CD14-positive monocyte (primary cell): ENCODE measurements around the gene GTF2F2. TPM values are rescaled to one million over a fixed set of nuclear protein-coding genes. Genes with fewer than 3 reads are reported as not detected.

Experiments used
- DNase-seq, 3 donors: peaks; one replicate each; pipeline ENCODE4 v3.0.0-alpha.2; 2011 to 2022
- H2AFZ ChIP-seq: 2 replicates; pipeline ENCODE4 v1.6.0; 2012; ENCODE audit warnings: mild to moderate bottlenecking, low read depth, low read length, inconsistent platforms; ENCODE audit not compliant: insufficient read depth, poor library complexity, severe bottlenecking
- H3K27ac ChIP-seq, 2 donors: 1 replicate in 1 of 2; 2 replicates in 1 of 2; pipeline ENCODE4 v1.5.1; 2012 to 2013; ENCODE audit warnings: low read length in 2 of 2, control low read depth in 1 of 2, inconsistent platforms in 1 of 2, low read depth in 1 of 2, mild to moderate bottlenecking in 1 of 2
- H3K27me3 ChIP-seq, 2 donors: one replicate each; pipeline versions ENCODE4 v1.6.0 to v1.6.1; 2011 to 2013; ENCODE audit warnings: low read length in 2 of 2; ENCODE audit not compliant: control insufficient read depth in 2 of 2, insufficient read depth in 2 of 2
- H3K36me3 ChIP-seq, 2 donors: replicated peaks in 1 of 2; 1 replicate in 1 of 2; 2 replicates in 1 of 2; pipeline versions ENCODE4 v1.5.1 to v1.6.1; 2012 to 2013; ENCODE audit warnings: low read length in 2 of 2, control low read depth in 1 of 2, inconsistent platforms in 1 of 2, mild to moderate bottlenecking in 1 of 2; ENCODE audit not compliant: insufficient read depth in 2 of 2, control insufficient read depth in 1 of 2
- H3K4me1 ChIP-seq, 2 donors: 1 replicate in 1 of 2; 2 replicates in 1 of 2; pipeline versions ENCODE4 v1.5.1 to v1.6.1; 2012 to 2013; ENCODE audit warnings: low read length in 2 of 2, control low read depth in 1 of 2, inconsistent platforms in 1 of 2, mild to moderate bottlenecking in 1 of 2, moderate library complexity in 1 of 2; ENCODE audit not compliant: insufficient read depth in 2 of 2, control insufficient read depth in 1 of 2
- H3K4me2 ChIP-seq: replicated peaks from 2 replicates; pipeline ENCODE3; 2012; ENCODE audit warnings: low read length, moderate library complexity, mild to moderate bottlenecking; ENCODE audit not compliant: poor library complexity, severe bottlenecking; ENCODE audit errors: extremely low read depth
- H3K4me3 ChIP-seq, 3 experiments: fragments of 200-600 bp in 1 of 3; sonication (generic) in 1 of 3; replicated peaks in 1 of 3; 1 replicate in 2 of 3; 2 replicates in 1 of 3; pipeline ENCODE4 v1.5.1; 2011 to 2013; ENCODE audit warnings: low read length in 3 of 3, mild to moderate bottlenecking in 3 of 3, control low read depth in 2 of 3, low read depth in 2 of 3, inconsistent platforms in 1 of 3, moderate library complexity in 1 of 3
- H3K79me2 ChIP-seq: 2 replicates; pipeline ENCODE4 v1.6.0; 2012; ENCODE audit warnings: mild to moderate bottlenecking, control low read depth, inconsistent platforms, low read length, moderate library complexity; ENCODE audit not compliant: insufficient read depth
- H3K9ac ChIP-seq: 2 replicates; pipeline ENCODE4 v1.6.0; 2017; ENCODE audit warnings: low read length, mild to moderate bottlenecking; ENCODE audit not compliant: insufficient read depth, poor library complexity, severe bottlenecking
- H3K9me3 ChIP-seq, 2 donors: replicated peaks in 1 of 2; 1 replicate in 1 of 2; 2 replicates in 1 of 2; pipeline versions ENCODE4 v1.5.1 to v1.6.1; 2012 to 2013; ENCODE audit warnings: low read length in 2 of 2, control low read depth in 1 of 2; ENCODE audit not compliant: control insufficient read depth in 1 of 2, insufficient read depth in 1 of 2
- H4K20me1 ChIP-seq: 2 replicates; pipeline ENCODE4 v1.6.0; 2012; ENCODE audit warnings: mild to moderate bottlenecking, low read length, control low read depth, moderate library complexity; ENCODE audit not compliant: insufficient read depth
- H3K27ac Mint-ChIP-seq, 7 donors: one replicate each; pipeline ENCODE4 v1.8.0; 2020; ENCODE audit warnings: mild to moderate bottlenecking in 7 of 7, mixed read lengths in 7 of 7, moderate library complexity in 6 of 7, inconsistent platforms in 2 of 7
- H3K27me3 Mint-ChIP-seq, 3 donors: one replicate each; pipeline ENCODE4 v1.8.0; 2021 to 2022; ENCODE audit warnings: low read depth in 3 of 3, mild to moderate bottlenecking in 3 of 3, mixed read lengths in 3 of 3, moderate library complexity in 3 of 3, inconsistent platforms in 1 of 3
- H3K36me3 Mint-ChIP-seq, 2 donors: one replicate each; pipeline ENCODE4 v1.8.0; 2020; ENCODE audit warnings: mixed read lengths in 2 of 2, inconsistent platforms in 1 of 2, mild to moderate bottlenecking in 1 of 2
- H3K4me1 Mint-ChIP-seq: one replicate; pipeline ENCODE4 v1.8.0; 2020; ENCODE audit warnings: mild to moderate bottlenecking, mixed read lengths
- H3K4me3 Mint-ChIP-seq, 2 donors: one replicate each; pipeline ENCODE4 v1.8.0; 2020; ENCODE audit warnings: mild to moderate bottlenecking in 2 of 2, mixed read lengths in 2 of 2, moderate library complexity in 1 of 2
- H3K9me3 Mint-ChIP-seq, 7 donors: one replicate each; pipeline ENCODE4 v1.8.0; 2020 to 2022; ENCODE audit warnings: mixed read lengths in 7 of 7, mild to moderate bottlenecking in 6 of 7, moderate library complexity in 6 of 7, inconsistent platforms in 2 of 7
- WGBS: methylation state at CpG from one replicate; pipeline ENCODE4 v1.1.5; 2013; ENCODE audit warnings: missing lambda C conversion rate; ENCODE audit not compliant: insufficient coverage; 5-methylcytosine and 5-hydroxymethylcytosine counted together
- intact Hi-C, 2 donors: fragments of 100-400 bp; cut with micrococcal nuclease; formaldehyde crosslinking; loops; one replicate each; pipeline versions ENCODE4 v1.15.0 to v1.15.1; 2023
- polyA plus RNA-seq, 3 donors: library from polyadenylated mRNA; depleted of rRNA in 1 of 3; unstranded in 2 of 3; stranded (reverse) in 1 of 3; fragments of 300-500 nt in 2 of 3; fragments of >200 nt in 1 of 3; fragmentation: Illumina TruSeq in 2 of 3; gene quantifications; 1 replicate in 2 of 3; 2 replicates in 1 of 3; pipeline ENCODE4 v1.2.3, GENCODE V29; 2012 to 2021
- TF ChIP-seq, protein P1 (sequence below): fragments of 200-600 bp; IDR thresholded peaks from one replicate; pipeline ENCODE4 v1.8.0; 2022; ENCODE audit warnings: antibody characterized with exemption, mild to moderate bottlenecking

GTF2F2 gene
- polyA plus RNA-seq, 3 donors: 8.1 to 10.4 (median 8.5) TPM

GRCh38 chr13:45296259-45296658 lies 175.9 kb downstream of the GTF2F2 start:
- Mint-ChIP-seq H3K27ac (peak overlapping the region in 1 of 7 donors; percentile 24), H3K9me3 (no peaks in the 10 kb centered on the region), H3K4me3 (no peak overlapping the region), H3K27me3 (peaks cover 2 to 10% (median 9%) of the 10 kb centered on the region in 3 donors), H3K36me3 (peaks cover 0 to 2% of the 10 kb centered on the region in 2 donors), H3K4me1 (peaks cover 6% of the 10 kb centered on the region)
- no peaks in the 10 kb centered on the region for H4K20me1 ChIP-seq
- TF ChIP-seq, protein P1, sequence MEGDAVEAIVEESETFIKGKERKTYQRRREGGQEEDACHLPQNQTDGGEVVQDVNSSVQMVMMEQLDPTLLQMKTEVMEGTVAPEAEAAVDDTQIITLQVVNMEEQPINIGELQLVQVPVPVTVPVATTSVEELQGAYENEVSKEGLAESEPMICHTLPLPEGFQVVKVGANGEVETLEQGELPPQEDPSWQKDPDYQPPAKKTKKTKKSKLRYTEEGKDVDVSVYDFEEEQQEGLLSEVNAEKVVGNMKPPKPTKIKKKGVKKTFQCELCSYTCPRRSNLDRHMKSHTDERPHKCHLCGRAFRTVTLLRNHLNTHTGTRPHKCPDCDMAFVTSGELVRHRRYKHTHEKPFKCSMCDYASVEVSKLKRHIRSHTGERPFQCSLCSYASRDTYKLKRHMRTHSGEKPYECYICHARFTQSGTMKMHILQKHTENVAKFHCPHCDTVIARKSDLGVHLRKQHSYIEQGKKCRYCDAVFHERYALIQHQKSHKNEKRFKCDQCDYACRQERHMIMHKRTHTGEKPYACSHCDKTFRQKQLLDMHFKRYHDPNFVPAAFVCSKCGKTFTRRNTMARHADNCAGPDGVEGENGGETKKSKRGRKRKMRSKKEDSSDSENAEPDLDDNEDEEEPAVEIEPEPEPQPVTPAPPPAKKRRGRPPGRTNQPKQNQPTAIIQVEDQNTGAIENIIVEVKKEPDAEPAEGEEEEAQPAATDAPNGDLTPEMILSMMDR: no peak
- H3K79me2 ChIP-seq: no peaks in the 10 kb centered on the region
- H3K9me3 ChIP-seq: no peaks in the 10 kb centered on the region
- no peak overlapping the region for H3K4me2 ChIP-seq
- no peaks in the 10 kb centered on the region for H3K36me3 ChIP-seq
- DNase-seq: no peak
- H3K4me3 ChIP-seq: no peak overlapping the region
- H3K9ac ChIP-seq: no peak overlapping the region
- intact Hi-C loops: no loop called here
- no peaks in the 10 kb centered on the region for H3K4me1 ChIP-seq
- no peaks in the 10 kb centered on the region for H3K27me3 ChIP-seq
- H3K27ac ChIP-seq: no peak overlapping the region
- H2AFZ ChIP-seq: no peak overlapping the region

GRCh38 chr13:45297456-45298205 lies 177.3 kb downstream of the GTF2F2 start:
- H3K27ac Mint-ChIP-seq: peak overlapping the region in 2 of 7 donors; percentile 6 to 46
- no peaks in the 10 kb centered on the region for H3K9me3 ChIP-seq
- H3K36me3 Mint-ChIP-seq: peaks cover 0 to 2% of the 10 kb centered on the region in 2 donors
- peaks cover under 1 to 17% (median 10%) of the 10 kb centered on the region in 3 donors for H3K27me3 Mint-ChIP-seq
- DNase-seq: no peak
- no peak overlapping the region for H3K4me3 Mint-ChIP-seq
- TF ChIP-seq, protein P1: no peak
- no peaks in the 10 kb centered on the region for H4K20me1 ChIP-seq
- intact Hi-C loops: no loop called here
- no peak overlapping the region for H3K27ac ChIP-seq
- H3K4me1 ChIP-seq: no peaks in the 10 kb centered on the region
- H3K9me3 Mint-ChIP-seq: peaks cover 0 to 2% (median 0%) of the 10 kb centered on the region in 7 donors
- no peak overlapping the region for H2AFZ ChIP-seq
- H3K4me1 Mint-ChIP-seq: peaks cover 7% of the 10 kb centered on the region
- no peaks in the 10 kb centered on the region for H3K79me2 ChIP-seq
- H3K27me3 ChIP-seq: no peaks in the 10 kb centered on the region
- 81% methylated on average over 4 of the region's 7 CpGs for WGBS
- no peaks in the 10 kb centered on the region for H3K36me3 ChIP-seq
- no peak overlapping the region for H3K4me2 ChIP-seq
- no peak overlapping the region for H3K4me3 ChIP-seq
- no peak overlapping the region for H3K9ac ChIP-seq
